OCI-LY7 (cell line): ENCODE data around the gene KCNIP1. TPM values are rescaled to one million over a fixed set of nuclear protein-coding genes. Genes with fewer than 3 reads are reported as not detected.

Source experiments
- BruUV-seq: library from RNA; stranded (reverse); fragments of 400-500 nt; replicated peaks from 2 replicates; lab custom pipeline; 2021; lab: Mats Ljungman, UMichigan
- CTCF ChIA-PET: fragments of 300-600 bp; sonication (Branson Sonifier 250); formaldehyde crosslinking; loops from one replicate; lab custom pipeline; 2022; ENCODE audit warnings: antibody characterized with exemption; ENCODE audit not compliant: unreplicated experiment; lab: Charles Lee
- POLR2A ChIA-PET: fragments of 300-600 bp; sonication (Branson Sonifier 250); formaldehyde crosslinking; loops from one replicate; lab custom pipeline; 2022; ENCODE audit warnings: antibody characterized with exemption; lab: Charles Lee
- DNase-seq: peaks from one replicate; pipeline ENCODE4 v3.0.0-alpha.2; 2015; ENCODE audit warnings: low spot score
- H2AFZ ChIP-seq: fragments of 200-600 bp; sonication (generic), shearing (Covaris generic); 2 replicates; pipeline ENCODE4 v1.6.1; 2014; ENCODE audit warnings: mild to moderate bottlenecking, antibody characterized with exemption, low read length, moderate library complexity
- H3K27ac ChIP-seq: fragments of 200-600 bp; sonication (generic); 2 replicates; pipeline ENCODE4 v1.5.1; 2014; ENCODE audit warnings: mixed run types, low read depth, mild to moderate bottlenecking, moderate library complexity, low read length, inconsistent platforms; ENCODE audit not compliant: poor library complexity, severe bottlenecking
- H3K36me3 ChIP-seq: fragments of 200-600 bp; sonication (generic); 2 replicates; pipeline ENCODE4 v1.6.1; 2014; ENCODE audit warnings: mild to moderate bottlenecking, antibody characterized with exemption, low read length, moderate library complexity, mixed read lengths; ENCODE audit not compliant: insufficient read depth
- H3K4me1 ChIP-seq: fragments of 200-600 bp; sonication (generic); 2 replicates; pipeline ENCODE4 v1.5.1; 2014; ENCODE audit warnings: mild to moderate bottlenecking, low read length; ENCODE audit not compliant: insufficient read depth, poor library complexity, severe bottlenecking
- H3K4me2 ChIP-seq: fragments of 200-600 bp; sonication (generic); 2 replicates; pipeline ENCODE4 v1.6.1; 2014; ENCODE audit warnings: mild to moderate bottlenecking, low read length
- H3K4me3 ChIP-seq: fragments of 200-600 bp; sonication (generic); 2 replicates; pipeline ENCODE4 v1.5.1; 2014; ENCODE audit warnings: mild to moderate bottlenecking, low read depth, low read length; ENCODE audit not compliant: poor library complexity, severe bottlenecking
- H3K79me2 ChIP-seq: fragments of 200-600 bp; sonication (generic); 2 replicates; pipeline ENCODE4 v1.6.1; 2016; ENCODE audit warnings: low read depth, mild to moderate bottlenecking, low read length, moderate library complexity, mixed read lengths; ENCODE audit not compliant: insufficient read depth
- H3K9me2 ChIP-seq: fragments of 200-600 bp; sonication (generic); 2 replicates; pipeline ENCODE4 v1.6.1; 2016; ENCODE audit warnings: mild to moderate bottlenecking, low read length, mixed read lengths; ENCODE audit not compliant: insufficient read depth
- H3K9me3 ChIP-seq: fragments of 200-600 bp; sonication (generic); 2 replicates; pipeline ENCODE4 v1.6.1; 2014; ENCODE audit warnings: mild to moderate bottlenecking, mixed run types, low read length, mixed read lengths
- H4K20me1 ChIP-seq: fragments of 200-600 bp; sonication (generic); 2 replicates; pipeline ENCODE4 v1.6.1; 2014; ENCODE audit warnings: mild to moderate bottlenecking, antibody characterized with exemption, low read length, moderate library complexity, mixed read lengths; ENCODE audit not compliant: insufficient read depth
- CTCF ChIP-seq: fragments of 200-600 bp; sonication (generic); conservative IDR thresholded peaks from 2 replicates; pipeline ENCODE4 v1.5.1; 2014; ENCODE audit warnings: mild to moderate bottlenecking, antibody characterized with exemption, low read length, moderate library complexity, mixed read lengths
- EZH2phosphoT487 ChIP-seq: fragments of 200-600 bp; sonication (generic); IDR thresholded peaks from 2 replicates; pipeline ENCODE4 v1.6.1; 2018; ENCODE audit warnings: low read depth, borderline replicate concordance, mild to moderate bottlenecking, mixed run types, antibody characterized with exemption, low read length, moderate library complexity, mixed read lengths
- intact Hi-C: fragments of 100-400 bp; cut with micrococcal nuclease; formaldehyde crosslinking; loops from one replicate; pipeline ENCODE4 v1.10.0; 2022; ENCODE audit not compliant: unreplicated experiment
- total RNA-seq, 2 experiments: library from RNA; depleted of rRNA in 1 of 2; stranded (reverse); fragments of >200 nt in 1 of 2; shearing (Covaris generic) in 1 of 2; gene quantifications; 2 replicates each; pipeline ENCODE4 v1.2.3, GENCODE V29; 2014 to 2022

The KCNIP1 gene
- total RNA-seq, 2 experiments from 2014 or later: not detected

GRCh38 chr5:170569101-170569500, 65.3 kb downstream of the KCNIP1 start:
- CTCF ChIA-PET: no interaction called here

DNA sequence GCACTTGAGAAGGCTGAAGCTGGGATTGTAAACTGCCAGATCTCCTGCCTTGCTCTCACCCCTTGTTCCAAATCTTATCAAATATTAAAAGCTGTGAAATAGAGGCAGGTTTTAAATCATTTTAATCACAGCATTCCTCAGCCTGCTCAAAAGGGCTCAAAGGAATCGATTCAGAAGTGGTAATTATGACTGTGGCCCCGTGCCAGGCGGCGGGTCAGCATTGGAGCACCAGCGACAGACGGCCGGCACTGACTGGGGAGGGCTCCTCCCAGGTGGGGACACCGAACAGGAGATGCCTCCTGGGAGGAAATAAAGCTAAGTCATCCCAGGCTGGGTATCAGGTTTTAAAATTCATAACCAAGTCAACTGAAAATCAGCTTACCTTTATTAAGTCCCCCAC, 66.7 kb downstream of the KCNIP1 start:
- TF ChIP-seq EZH2phosphoT487: no peak
- no peak for TF ChIP-seq CTCF
- CTCF ChIA-PET: no interaction called here
- Histone ChIP-seq H3K4me2 (no peak overlapping the region), H3K79me2 (no peaks in the 10 kb centered on the region), H4K20me1 (no peaks in the 10 kb centered on the region), H3K9me3 (no peaks in the 10 kb centered on the region), H3K27ac (no peak overlapping the region), H3K36me3 (no peaks in the 10 kb centered on the region), H2AFZ (no peak overlapping the region), H3K4me3 (no peak overlapping the region), H3K4me1 (no peaks in the 10 kb centered on the region), H3K9me2 (no peaks in the 10 kb centered on the region)
- POLR2A ChIA-PET: interaction anchor here (0.7 kb wide), 2 partner anchors 78 to 344 kb away, joined by 3 to 4 read pairs; no protein-coding TSS in a partner anchor
- BruUV-seq: no TSS peak
- no peak for DNase-seq
- intact Hi-C loops: no loop called here

More at GRCh38 chr5:170569101-170569500, 65.3 kb downstream of the KCNIP1 start:
- Histone ChIP-seq H3K79me2 (no peaks in the 10 kb centered on the region), H4K20me1 (no peaks in the 10 kb centered on the region), H3K9me2 (no peaks in the 10 kb centered on the region), H3K36me3 (no peaks in the 10 kb centered on the region), H3K4me1 (no peaks in the 10 kb centered on the region), H3K4me3 (no peak overlapping the region), H3K9me3 (no peaks in the 10 kb centered on the region), H3K27ac (no peak overlapping the region), H3K4me2 (no peak overlapping the region), H2AFZ (no peak overlapping the region)
- no peak for DNase-seq
- intact Hi-C loops: no loop called here
- TF ChIP-seq CTCF (no peak), EZH2phosphoT487 (no peak)
- no TSS peak for BruUV-seq
- POLR2A ChIA-PET: interaction anchor here (0.6 to 1.0 kb wide), 2 partner anchors 25 to 1082 kb away, joined by 3 to 4 read pairs; no protein-coding TSS in a partner anchor

DNA sequence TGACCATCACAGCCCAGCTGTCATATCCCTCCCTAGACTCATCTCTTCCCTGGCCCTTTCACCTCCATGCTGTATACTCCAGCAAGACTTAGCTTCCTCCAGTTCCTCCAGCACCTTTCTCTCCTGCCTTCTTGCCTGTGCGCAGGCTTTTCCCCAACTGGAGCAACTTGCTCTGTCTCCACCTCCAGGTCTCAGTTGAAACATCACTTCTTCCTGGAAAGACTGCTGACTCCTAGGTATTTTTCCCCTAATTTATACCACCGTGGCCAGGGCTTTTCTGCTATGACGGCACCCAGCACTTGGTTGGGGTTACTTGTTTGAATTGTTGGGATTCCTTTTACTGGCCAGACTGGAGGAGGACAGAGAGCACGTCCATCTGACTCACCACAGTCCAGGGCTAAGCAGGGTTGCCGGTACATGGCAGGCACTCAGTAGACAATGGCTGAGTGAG, 67.5 kb downstream of the KCNIP1 start:
- no peaks in the 10 kb centered on the region for H4K20me1 ChIP-seq
- no peak for DNase-seq
- CTCF ChIA-PET: no interaction called here
- H3K79me2 ChIP-seq: no peaks in the 10 kb centered on the region
- POLR2A ChIA-PET: no interaction called here
- intact Hi-C loops: no loop called here
- H3K36me3 ChIP-seq: no peaks in the 10 kb centered on the region
- no peak overlapping the region for H2AFZ ChIP-seq
- H3K27ac ChIP-seq: no peak overlapping the region
- no TSS peak for BruUV-seq
- no peak for TF ChIP-seq CTCF
- no peak for TF ChIP-seq EZH2phosphoT487
- no peaks in the 10 kb centered on the region for H3K9me3 ChIP-seq
- no peaks in the 10 kb centered on the region for H3K9me2 ChIP-seq
- H3K4me1 ChIP-seq: no peaks in the 10 kb centered on the region
- no peak overlapping the region for H3K4me3 ChIP-seq
- H3K4me2 ChIP-seq: no peak overlapping the region
